ENCODE measurements around the gene NXPE3.
"Not testable (repeated sequence)": the region's sequence is repeated elsewhere in the genome, so short reads cannot be mapped to it uniquely, and the experiment has no call there.

NXPE3 gene

DNA sequence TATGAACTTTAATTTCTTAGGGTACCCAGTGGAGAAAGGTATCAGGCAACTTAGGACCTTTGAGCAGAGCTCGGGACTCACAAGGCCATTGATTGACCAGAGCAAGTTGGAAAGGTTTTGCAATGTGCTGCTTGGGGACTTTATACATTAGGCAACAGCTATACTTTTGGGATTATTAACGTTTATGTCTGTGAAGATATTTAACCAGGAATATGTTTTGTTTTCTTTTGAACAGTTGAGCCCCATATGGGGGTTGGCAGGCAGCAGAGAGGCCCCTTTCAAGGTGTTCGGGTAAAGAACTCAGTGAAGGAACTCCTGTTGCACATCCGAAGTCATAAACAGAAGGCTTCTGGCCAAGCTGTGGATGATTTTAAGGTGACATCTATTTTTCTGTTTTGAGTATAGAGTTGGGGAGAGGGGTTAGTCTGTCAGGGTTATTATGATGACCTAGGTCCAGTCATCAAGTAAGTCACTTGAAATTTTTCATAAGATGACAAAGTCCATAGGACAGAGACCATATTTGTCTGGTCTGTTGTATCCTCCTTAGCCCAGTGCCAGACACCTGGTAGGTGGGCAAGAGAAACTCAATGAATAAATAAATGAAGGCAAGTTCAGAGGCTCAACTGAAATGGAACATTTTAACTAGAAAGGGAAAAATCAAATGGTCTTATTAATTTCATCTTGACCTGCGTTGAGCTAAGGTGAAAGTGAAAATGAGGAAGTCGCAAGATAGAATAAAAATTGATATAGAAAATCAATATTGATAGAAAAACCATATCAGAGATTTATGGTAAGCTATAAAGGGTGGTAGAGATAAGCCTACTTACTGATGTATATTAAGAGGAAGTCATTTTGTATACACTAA is 73.1 kb downstream of the NXPE3 start:
- no peak for DNase-seq (ENCODE audit: low spot score)

DNA sequence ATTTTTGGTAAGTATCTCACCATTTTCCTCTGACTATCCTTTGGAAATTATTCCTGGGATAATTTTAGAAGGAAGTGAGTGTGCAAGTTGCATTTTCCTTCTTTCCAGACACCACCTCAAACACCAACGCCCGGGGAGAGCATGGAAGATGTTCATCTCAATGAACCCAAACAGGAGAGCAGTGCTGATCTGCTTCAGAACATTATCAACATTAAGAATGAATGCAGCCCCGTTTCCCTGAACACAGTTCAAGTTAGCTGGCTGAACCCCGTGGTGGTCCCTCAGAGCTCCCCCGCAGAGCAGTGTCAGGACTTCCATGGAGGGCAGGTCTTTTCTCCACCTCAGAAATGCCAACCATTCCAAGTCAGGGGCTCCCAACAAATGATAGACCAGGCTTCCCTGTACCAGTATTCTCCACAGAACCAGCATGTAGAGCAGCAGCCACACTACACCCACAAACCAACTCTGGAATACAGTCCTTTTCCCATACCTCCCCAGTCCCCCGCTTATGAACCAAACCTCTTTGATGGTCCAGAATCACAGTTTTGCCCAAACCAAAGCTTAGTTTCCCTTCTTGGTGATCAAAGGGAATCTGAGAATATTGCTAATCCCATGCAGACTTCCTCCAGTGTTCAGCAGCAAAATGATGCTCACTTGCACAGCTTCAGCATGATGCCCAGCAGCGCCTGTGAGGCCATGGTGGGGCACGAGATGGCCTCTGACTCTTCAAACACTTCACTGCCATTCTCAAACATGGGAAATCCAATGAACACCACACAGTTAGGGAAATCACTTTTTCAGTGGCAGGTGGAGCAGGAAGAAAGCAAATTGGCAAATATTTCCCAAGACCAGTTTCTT is 74.2 kb downstream of the NXPE3 start:
- DNase-seq (ENCODE audit: low spot score) = no peak

GRCh38 chr3:101853982-101854381 is 75.0 kb downstream of the NXPE3 start:
- DNase-seq (ENCODE audit: low spot score) = no peak

DNA sequence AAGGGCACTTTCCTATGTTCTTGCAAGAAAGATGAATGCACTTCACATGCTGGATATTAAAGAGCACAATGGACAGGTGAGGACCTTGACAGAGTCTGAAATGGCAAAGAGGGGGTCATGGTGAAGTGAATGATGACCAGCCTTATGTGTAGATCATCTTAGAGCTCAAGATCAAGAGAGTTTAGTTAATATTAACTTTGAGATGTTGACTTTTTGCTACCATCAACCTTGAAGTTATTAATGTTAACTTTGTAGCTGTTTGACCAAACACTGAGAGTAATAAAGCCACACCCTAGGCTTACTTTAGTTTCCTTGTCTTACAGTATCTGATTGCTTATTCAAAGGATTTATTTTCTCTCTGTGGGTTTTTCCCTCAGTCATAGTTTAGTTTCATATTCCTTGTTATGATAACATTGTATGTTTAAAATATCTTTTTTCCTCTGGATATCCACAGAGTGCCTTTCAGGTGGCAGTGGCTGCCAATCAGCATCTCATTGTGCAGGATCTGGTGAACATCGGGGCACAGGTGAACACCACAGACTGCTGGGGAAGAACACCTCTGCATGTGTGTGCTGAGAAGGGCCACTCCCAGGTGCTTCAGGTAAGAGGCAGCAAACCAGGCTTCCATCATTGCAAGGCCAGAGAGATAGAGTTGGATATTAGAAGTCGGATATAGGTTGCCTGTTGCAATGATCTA is 75.7 kb downstream of the NXPE3 start:
- no peak for DNase-seq (ENCODE audit: low spot score)

DNA sequence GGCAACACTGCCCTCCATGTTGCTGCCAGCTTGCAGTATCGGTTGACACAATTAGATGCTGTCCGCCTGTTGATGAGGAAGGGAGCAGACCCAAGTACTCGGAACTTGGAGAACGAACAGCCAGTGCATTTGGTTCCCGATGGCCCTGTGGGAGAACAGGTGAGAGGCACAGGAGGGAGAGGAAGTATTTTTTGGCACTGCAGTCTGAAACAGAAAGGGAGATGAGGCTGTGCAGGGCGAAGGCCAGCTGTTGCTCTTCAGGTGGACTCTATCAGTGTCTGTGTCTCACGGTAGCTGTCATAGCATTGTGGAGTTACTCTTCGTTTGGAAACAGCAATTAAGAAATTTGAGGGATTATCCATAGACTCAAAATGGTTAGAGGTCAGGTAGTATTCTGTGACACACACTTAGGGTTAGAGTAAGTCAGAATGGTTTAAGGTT is 78.3 kb downstream of the NXPE3 start:
- DNase-seq (ENCODE audit: low spot score) = no peak

- no peak for DNase-seq (ENCODE audit: low spot score)
Measured at GRCh38 chr3:101858464-101859030, 79.5 kb downstream of the NXPE3 start.

GRCh38 chr3:101859882-101860448 is 81.0 kb downstream of the NXPE3 start:
- DNase-seq (ENCODE audit: low spot score) = no peak

DNA sequence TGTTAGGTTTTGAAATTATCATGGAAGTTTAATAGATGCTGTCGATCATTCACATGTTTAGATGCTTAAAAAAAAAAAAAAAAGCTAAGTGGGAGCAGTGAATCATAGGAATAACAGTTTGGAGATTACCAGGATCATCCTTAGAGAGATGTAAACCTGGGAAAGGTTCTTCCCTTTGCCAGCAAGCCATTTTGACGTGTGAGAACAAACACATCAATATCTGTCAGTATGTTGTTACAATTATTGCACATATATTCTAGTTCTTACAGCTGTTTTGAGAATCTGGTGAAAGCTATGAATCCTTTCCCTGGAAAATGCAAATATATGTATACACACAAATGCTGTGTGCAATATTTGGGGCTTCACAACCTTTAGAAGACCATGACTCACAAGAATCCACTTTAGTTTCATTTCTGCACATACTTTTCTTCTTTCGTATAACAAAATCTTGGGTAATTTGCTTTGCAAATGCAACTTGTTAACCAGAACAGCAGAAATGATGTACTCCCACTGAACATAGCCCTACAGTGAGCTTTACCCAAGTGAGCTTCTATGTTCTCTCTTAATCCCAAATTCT is 82.3 kb downstream of the NXPE3 start:
- DNase-seq (ENCODE audit: low spot score) = no peak

GRCh38 chr3:101861789-101862415 is 82.9 kb downstream of the NXPE3 start:
- DNase-seq (ENCODE audit: low spot score) = no peak

- DNase-seq (ENCODE audit: low spot score) = no peak
Measured at GRCh38 chr3:101862416-101863165, 83.6 kb downstream of the NXPE3 start.

DNA sequence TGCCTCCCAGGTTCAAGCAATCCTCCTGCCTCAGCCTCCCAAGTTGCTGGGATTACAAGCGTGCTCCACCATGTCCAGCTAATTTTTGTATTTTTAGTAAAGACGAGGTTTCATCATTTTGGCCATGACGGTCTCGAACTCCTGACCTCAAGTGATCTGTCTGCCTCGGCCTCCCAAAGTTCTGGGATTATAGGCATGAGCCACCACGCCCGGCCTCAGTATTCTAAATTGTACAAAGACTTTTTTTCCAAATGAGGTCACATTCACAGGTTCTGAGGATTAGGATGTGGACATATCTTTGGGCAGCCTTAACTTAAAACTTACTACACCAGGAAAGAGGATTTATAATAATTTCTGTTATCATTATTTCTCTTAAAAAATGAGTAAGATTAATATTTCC is 85.9 kb downstream of the NXPE3 start:
- not testable (repeated sequence) for DNase-seq (ENCODE audit: low spot score)

DNA sequence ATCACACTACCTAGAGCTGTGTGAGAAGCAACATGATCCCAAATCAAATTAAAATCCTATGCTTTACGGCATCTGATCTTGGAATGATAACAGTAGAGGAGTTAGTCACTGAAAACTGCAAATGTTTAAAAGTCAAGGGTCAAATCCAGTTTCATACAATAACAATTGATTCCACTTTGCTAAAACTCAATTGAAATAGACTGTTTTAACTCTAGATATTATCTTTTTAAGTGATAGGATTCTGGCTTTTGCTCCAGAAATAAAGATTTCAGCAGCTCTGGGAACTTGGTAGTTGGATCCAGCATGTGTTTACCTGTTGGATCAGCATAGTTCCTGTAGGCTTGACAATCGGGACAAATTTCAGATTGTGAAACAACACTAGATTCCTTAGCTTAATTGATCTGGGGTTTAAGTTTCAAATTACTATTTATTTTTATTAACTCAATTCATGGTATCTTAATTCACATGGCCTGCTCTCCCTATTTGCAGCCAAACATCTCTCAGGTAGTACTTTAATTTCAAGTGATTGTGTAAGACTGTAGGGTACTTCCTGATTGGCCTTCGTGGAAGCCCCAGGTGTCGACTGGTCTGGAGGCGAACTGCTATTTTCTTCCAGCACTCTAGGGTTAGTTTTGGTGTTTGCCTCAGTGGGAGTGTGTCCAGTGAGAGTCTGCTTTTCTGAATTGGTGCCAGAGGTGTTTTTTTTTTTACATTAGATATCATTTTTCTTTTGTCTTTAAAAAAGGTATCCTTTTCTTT is 86.9 kb downstream of the NXPE3 start:
- DNase-seq (ENCODE audit: low spot score) = no peak

GRCh38 chr3:101867511-101867910 is 88.5 kb downstream of the NXPE3 start:
- DNase-seq (ENCODE audit: low spot score) = no peak

- no peak for DNase-seq (ENCODE audit: low spot score)
Measured at GRCh38 chr3:101867996-101868395, 89.0 kb downstream of the NXPE3 start.

DNA sequence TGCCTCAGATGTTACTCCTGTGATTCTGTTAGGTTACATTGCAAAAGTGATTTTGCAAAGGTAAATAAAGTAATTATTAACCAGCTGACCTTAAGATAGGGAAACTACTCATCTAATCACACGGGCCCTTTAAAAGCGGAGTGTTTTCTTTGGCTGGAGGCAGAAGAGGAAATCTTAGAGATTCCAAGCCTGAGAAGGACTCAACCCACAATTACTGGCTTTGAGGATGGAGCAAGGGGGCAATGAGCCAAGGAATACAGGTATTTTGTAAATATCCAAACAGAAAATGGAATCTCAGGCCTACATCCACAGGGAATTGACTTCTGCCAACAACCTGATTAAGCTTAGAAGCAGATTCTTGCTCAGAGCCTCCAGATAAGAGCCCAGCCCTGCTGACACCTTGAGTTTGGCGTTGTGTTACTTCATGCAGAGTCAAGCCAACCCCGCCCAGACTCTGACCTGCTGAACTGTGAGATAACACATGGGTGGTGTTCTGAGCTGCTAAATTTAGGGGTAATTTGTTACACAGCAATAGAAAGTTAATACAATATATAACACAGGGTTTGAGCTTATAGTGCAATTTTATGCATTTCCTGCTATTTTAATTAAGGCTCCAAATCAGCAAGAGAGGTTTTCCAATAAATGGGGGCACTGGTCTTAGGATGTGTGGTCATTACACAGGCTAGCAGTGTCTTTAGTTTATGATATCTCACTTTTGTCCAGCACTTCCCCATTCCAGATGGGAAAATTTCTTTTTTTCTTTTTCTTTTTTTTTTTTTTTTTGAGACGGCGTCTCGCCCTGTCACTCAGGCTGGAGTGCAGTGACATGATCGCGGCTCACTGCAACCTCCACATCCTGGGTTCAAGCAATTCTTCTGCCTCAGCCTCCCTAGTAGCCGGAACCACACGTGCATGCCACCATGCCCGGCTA is 89.8 kb downstream of the NXPE3 start:
- no peak for DNase-seq (ENCODE audit: low spot score)

- no peak for DNase-seq (ENCODE audit: low spot score)
Measured at GRCh38 chr3:101870138-101870537, 91.1 kb downstream of the NXPE3 start.

DNA sequence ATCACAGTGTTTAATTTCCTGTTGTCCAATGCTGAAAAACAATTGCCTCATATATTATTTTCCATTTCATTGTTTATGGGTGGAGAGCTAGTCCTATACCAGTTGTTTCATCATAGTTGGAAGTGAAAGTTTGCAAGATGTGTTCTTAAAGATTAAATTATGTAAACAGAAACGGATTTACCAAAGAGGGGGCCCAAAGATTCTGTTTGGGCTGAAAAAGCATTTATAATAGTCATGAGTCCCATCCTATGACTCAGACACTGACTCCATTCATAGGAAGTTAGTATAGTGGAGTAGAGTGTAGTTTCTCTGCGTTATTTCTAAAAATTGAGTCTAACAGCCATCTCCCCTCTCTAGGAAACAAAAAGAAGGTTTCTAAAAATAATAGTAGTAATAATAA is 94.6 kb downstream of the NXPE3 start:
- DNase-seq (ENCODE audit: low spot score) = no peak

DNA sequence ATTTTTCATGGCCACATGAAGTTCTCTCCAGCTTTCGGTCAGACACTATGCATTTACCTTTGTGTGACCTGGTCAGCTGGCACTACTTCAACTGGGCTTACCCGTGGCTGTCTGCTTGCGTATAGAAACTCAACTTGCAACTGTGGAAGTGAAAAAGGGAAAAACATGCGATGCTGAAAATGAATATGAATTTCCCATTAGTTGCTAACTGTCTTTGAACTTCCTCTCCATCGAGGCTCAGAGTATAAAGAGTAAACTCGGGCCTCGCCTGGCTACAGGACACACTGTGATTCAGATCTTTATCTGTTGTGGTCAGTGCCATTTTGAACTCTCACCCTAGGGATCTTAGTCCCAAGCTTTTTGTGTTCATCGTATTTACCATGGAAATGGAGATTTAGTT is 97.1 kb downstream of the NXPE3 start:
- no peak for DNase-seq (ENCODE audit: low spot score)

Data from cerebellar cortex (tissue), 1 donor.